Measurements from ENCODE around the gene TTC7B.

TTC7B gene

DNA sequence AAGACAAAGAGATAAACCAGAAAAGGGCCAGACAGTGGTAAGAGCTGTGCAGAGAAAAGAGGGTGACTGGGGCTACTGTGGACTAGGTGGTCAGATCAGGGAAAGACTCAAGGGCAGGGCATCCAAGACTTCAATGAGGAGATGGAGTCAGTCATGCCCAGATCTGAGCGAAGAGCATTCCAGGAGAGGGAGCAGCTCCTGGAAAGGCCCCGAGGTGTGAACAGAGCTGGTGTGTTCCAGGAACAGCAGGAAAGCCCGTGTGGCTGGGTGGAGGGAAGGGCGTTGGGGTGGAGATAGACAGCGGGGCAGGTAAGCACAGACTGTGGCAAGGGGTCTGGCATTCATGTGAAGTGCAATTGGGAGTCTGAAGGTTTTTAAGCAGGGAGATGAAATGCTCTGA is 16.8 kb downstream of the TTC7B start:
- ATAC-seq (ENCODE audit: low read depth) (no peak), DNase-seq (ENCODE audit: low spot score) (no peak)
- Histone ChIP-seq H3K4me3 (ENCODE audit: severe bottlenecking) (no peak overlapping the region), H3K9me3 (ENCODE audit: severe bottlenecking) (no peaks in the 10 kb centered on the region), H3K36me3 (ENCODE audit: low read depth) (no peaks in the 10 kb centered on the region), H3K4me1 (ENCODE audit: insufficient read depth, poor library complexity, severe bottlenecking) (peaks cover 19% of the 10 kb centered on the region), H3K27ac (ENCODE audit: poor library complexity, severe bottlenecking) (no peak overlapping the region), H3K27me3 (ENCODE audit: insufficient read depth, poor library complexity, severe bottlenecking) (no peaks in the 10 kb centered on the region)
- TF ChIP-seq, protein P1, sequence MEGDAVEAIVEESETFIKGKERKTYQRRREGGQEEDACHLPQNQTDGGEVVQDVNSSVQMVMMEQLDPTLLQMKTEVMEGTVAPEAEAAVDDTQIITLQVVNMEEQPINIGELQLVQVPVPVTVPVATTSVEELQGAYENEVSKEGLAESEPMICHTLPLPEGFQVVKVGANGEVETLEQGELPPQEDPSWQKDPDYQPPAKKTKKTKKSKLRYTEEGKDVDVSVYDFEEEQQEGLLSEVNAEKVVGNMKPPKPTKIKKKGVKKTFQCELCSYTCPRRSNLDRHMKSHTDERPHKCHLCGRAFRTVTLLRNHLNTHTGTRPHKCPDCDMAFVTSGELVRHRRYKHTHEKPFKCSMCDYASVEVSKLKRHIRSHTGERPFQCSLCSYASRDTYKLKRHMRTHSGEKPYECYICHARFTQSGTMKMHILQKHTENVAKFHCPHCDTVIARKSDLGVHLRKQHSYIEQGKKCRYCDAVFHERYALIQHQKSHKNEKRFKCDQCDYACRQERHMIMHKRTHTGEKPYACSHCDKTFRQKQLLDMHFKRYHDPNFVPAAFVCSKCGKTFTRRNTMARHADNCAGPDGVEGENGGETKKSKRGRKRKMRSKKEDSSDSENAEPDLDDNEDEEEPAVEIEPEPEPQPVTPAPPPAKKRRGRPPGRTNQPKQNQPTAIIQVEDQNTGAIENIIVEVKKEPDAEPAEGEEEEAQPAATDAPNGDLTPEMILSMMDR (IDR thresholded peaks at IDR 0.05; ENCODE audit: poor library complexity, severe bottlenecking), result no peak

- Histone ChIP-seq H3K9me3 (ENCODE audit: severe bottlenecking) (no peaks in the 10 kb centered on the region), H3K4me1 (ENCODE audit: insufficient read depth, poor library complexity, severe bottlenecking) (peaks cover 19% of the 10 kb centered on the region), H3K27ac (ENCODE audit: poor library complexity, severe bottlenecking) (no peak overlapping the region), H3K36me3 (ENCODE audit: low read depth) (no peaks in the 10 kb centered on the region), H3K27me3 (ENCODE audit: insufficient read depth, poor library complexity, severe bottlenecking) (no peaks in the 10 kb centered on the region), H3K4me3 (ENCODE audit: severe bottlenecking) (no peak overlapping the region)
- ATAC-seq (ENCODE audit: low read depth), result no peak
- TF ChIP-seq, protein P1 (IDR thresholded peaks at IDR 0.05; ENCODE audit: poor library complexity, severe bottlenecking), result no peak
- DNase-seq (ENCODE audit: low spot score), result no peak
Observed at GRCh38 chr14:90797919-90798318, 18.3 kb downstream of the TTC7B start.

- H3K27ac ChIP-seq (ENCODE audit: poor library complexity, severe bottlenecking), result no peak overlapping the region
- H3K4me3 ChIP-seq (ENCODE audit: severe bottlenecking), result no peak overlapping the region
- no peak for ATAC-seq (ENCODE audit: low read depth)
- TF ChIP-seq, protein P1 (IDR thresholded peaks at IDR 0.05; ENCODE audit: poor library complexity, severe bottlenecking), result no peak
- peaks cover 19% of the 10 kb centered on the region for H3K4me1 ChIP-seq (ENCODE audit: insufficient read depth, poor library complexity, severe bottlenecking)
- H3K9me3 ChIP-seq (ENCODE audit: severe bottlenecking), result no peaks in the 10 kb centered on the region
- no peak for DNase-seq (ENCODE audit: low spot score)
- no peaks in the 10 kb centered on the region for H3K36me3 ChIP-seq (ENCODE audit: low read depth)
- H3K27me3 ChIP-seq (ENCODE audit: insufficient read depth, poor library complexity, severe bottlenecking), result no peaks in the 10 kb centered on the region
Observed at GRCh38 chr14:90797451-90797850, 18.8 kb downstream of the TTC7B start.

DNA sequence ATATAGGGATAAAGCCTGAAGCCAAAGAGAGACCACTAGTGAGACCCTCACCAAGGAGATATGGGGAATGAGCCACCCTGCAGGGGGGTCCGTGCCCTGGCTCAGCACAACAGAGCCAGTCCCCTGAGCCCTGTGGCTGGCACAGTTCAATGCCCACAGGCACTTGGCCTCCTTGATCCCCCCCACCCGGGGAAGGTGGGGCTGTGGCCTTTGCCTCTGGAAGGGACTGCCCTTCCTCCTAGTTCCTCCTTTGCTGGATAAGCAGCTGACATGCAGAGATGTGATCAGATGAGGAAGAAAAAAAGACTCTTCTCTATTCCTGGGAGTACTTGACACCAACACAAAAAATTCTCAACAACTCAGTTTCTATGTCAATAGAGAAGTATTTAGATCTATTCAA is 19.9 kb downstream of the TTC7B start:
- H3K36me3 ChIP-seq (ENCODE audit: low read depth), result no peaks in the 10 kb centered on the region
- no peaks in the 10 kb centered on the region for H3K27me3 ChIP-seq (ENCODE audit: insufficient read depth, poor library complexity, severe bottlenecking)
- peak overlapping the region; percentile 48 for H3K27ac ChIP-seq (ENCODE audit: poor library complexity, severe bottlenecking)
- H3K9me3 ChIP-seq (ENCODE audit: severe bottlenecking), result no peaks in the 10 kb centered on the region
- no peak for ATAC-seq (ENCODE audit: low read depth)
- H3K4me3 ChIP-seq (ENCODE audit: severe bottlenecking), result no peak overlapping the region
- peaks cover 19% of the 10 kb centered on the region for H3K4me1 ChIP-seq (ENCODE audit: insufficient read depth, poor library complexity, severe bottlenecking)
- TF ChIP-seq, protein P1 (IDR thresholded peaks at IDR 0.05; ENCODE audit: poor library complexity, severe bottlenecking), result no peak
- no peak for DNase-seq (ENCODE audit: low spot score)

- TF ChIP-seq, protein P1 (IDR thresholded peaks at IDR 0.05; ENCODE audit: poor library complexity, severe bottlenecking), result no peak
- H3K27me3 ChIP-seq (ENCODE audit: insufficient read depth, poor library complexity, severe bottlenecking), result no peaks in the 10 kb centered on the region
- no peak overlapping the region for H3K4me3 ChIP-seq (ENCODE audit: severe bottlenecking)
- peaks cover 19% of the 10 kb centered on the region for H3K4me1 ChIP-seq (ENCODE audit: insufficient read depth, poor library complexity, severe bottlenecking)
- peak overlapping the region; percentile 48 for H3K27ac ChIP-seq (ENCODE audit: poor library complexity, severe bottlenecking)
- ATAC-seq (ENCODE audit: low read depth) (peak; percentile 100), DNase-seq (ENCODE audit: low spot score) (no peak)
- H3K9me3 ChIP-seq (ENCODE audit: severe bottlenecking), result no peaks in the 10 kb centered on the region
- H3K36me3 ChIP-seq (ENCODE audit: low read depth), result no peaks in the 10 kb centered on the region
Observed at GRCh38 chr14:90795744-90796143, 20.5 kb downstream of the TTC7B start.

Data from RWPE2 (cell line).